ENCODE data around the gene LMO7.

GRCh38 chr13:75804054-75804453 is 167.9 kb downstream of the LMO7 start:
- no peak for TF ChIP-seq CTCF (IDR thresholded peaks at IDR 0.05)
- no peak for TF ChIP-seq POLR2A (IDR thresholded peaks at IDR 0.05)
- TF ChIP-seq POLR2AphosphoS5 (IDR thresholded peaks at IDR 0.05): no peak
- no peak for TF ChIP-seq EP300 (IDR thresholded peaks at IDR 0.05)
